GM23338 (cell line): ENCODE data around the gene WNT9A. TPM values are rescaled to one million over a fixed set of nuclear protein-coding genes. Genes with fewer than 3 reads are reported as not detected.

Experiments
- ATAC-seq: fragments of 200-7000 bp; cut with Tn5 transposase; 3 replicates; pipeline ENCODE4 v1.9.1; 2020
- DNase-seq: peaks from one replicate; pipeline ENCODE4 v3.0.0-alpha.2; 2015; ENCODE audit warnings: low spot score
- H2AFZ ChIP-seq: fragments of 200-600 bp; sonication (generic); 2 replicates; pipeline ENCODE4 v1.8.0; 2016; ENCODE audit warnings: antibody characterized with exemption, mild to moderate bottlenecking, moderate library complexity
- H3F3A ChIP-seq: fragments of 200-600 bp; sonication (generic); replicated peaks from 2 replicates; pipeline ENCODE4 v1.8.0; 2017; ENCODE audit warnings: antibody characterized with exemption, mixed run types, low read depth
- H3K27ac ChIP-seq: fragments of 200-600 bp; sonication (generic); 2 replicates; pipeline ENCODE4 v1.6.1; 2016; ENCODE audit warnings: low read depth
- H3K27me3 ChIP-seq: fragments of 200-600 bp; sonication (generic); 2 replicates; pipeline ENCODE4 v1.8.0; 2016; ENCODE audit warnings: mild to moderate bottlenecking, mixed run types, moderate library complexity; ENCODE audit not compliant: insufficient read depth
- H3K36me3 ChIP-seq: fragments of 200-600 bp; sonication (generic); 2 replicates; pipeline ENCODE4 v1.8.0; 2016; ENCODE audit warnings: mild to moderate bottlenecking; ENCODE audit not compliant: insufficient read depth
- H3K4me1 ChIP-seq: fragments of 200-600 bp; sonication (generic); 2 replicates; pipeline ENCODE4 v1.8.0; 2016; ENCODE audit warnings: mild to moderate bottlenecking, moderate library complexity; ENCODE audit not compliant: insufficient read depth
- H3K4me2 ChIP-seq: fragments of 200-600 bp; sonication (generic); 2 replicates; pipeline ENCODE4 v1.7.1; 2017; ENCODE audit warnings: mixed run types
- H3K4me3 ChIP-seq: fragments of 200-600 bp; sonication (generic); 2 replicates; pipeline ENCODE4 v1.6.1; 2016; ENCODE audit warnings: mixed run types
- H3K79me2 ChIP-seq: fragments of 200-600 bp; sonication (generic); replicated peaks from 2 replicates; pipeline ENCODE4 v1.8.0; 2017; ENCODE audit warnings: mild to moderate bottlenecking; ENCODE audit not compliant: insufficient read depth
- H3K9me2 ChIP-seq: fragments of 200-600 bp; sonication (generic); 2 replicates; pipeline ENCODE4 v1.8.0; 2017; ENCODE audit not compliant: insufficient read depth
- H4K20me1 ChIP-seq: fragments of 200-600 bp; sonication (generic); replicated peaks from 2 replicates; pipeline ENCODE4 v1.8.0; 2017; ENCODE audit warnings: mild to moderate bottlenecking; ENCODE audit not compliant: insufficient read depth
- H3K27ac Mint-ChIP-seq: 2 replicates; pipeline ENCODE4 v1.8.0; 2020; ENCODE audit warnings: inconsistent platforms, mild to moderate bottlenecking, moderate library complexity, mixed read lengths
- H3K27me3 Mint-ChIP-seq: 3 replicates; pipeline ENCODE4 v1.8.0; 2022; ENCODE audit warnings: low read depth, mild to moderate bottlenecking, moderate library complexity, mixed read lengths, inconsistent platforms; ENCODE audit not compliant: insufficient read depth, poor library complexity
- H3K36me3 Mint-ChIP-seq: 3 replicates; pipeline ENCODE4 v1.8.0; 2021; ENCODE audit warnings: low read depth, mild to moderate bottlenecking, inconsistent platforms, moderate library complexity, mixed read lengths
- H3K4me1 Mint-ChIP-seq: 3 replicates; pipeline ENCODE4 v1.8.0; 2020; ENCODE audit warnings: mild to moderate bottlenecking, inconsistent platforms, mixed read lengths
- H3K4me3 Mint-ChIP-seq: 3 replicates; pipeline ENCODE4 v1.8.0; 2021; ENCODE audit warnings: moderate library complexity, mild to moderate bottlenecking, inconsistent platforms, mixed read lengths
- H3K9me3 Mint-ChIP-seq: 3 replicates; pipeline ENCODE4 v1.8.0; 2020; ENCODE audit warnings: moderate library complexity, mild to moderate bottlenecking, inconsistent platforms, mixed read lengths
- CREB1 ChIP-seq: fragments of 250-450 bp; sonication (Bioruptor Pico); IDR thresholded peaks from 2 replicates; pipeline ENCODE4 v1.5.0; 2020; ENCODE audit warnings: low read depth, mild to moderate bottlenecking, moderate library complexity
- ETS1 ChIP-seq: IDR thresholded peaks from 2 replicates; pipeline ENCODE4 v1.6.1; 2016; ENCODE audit warnings: antibody characterized with exemption
- EZH2 ChIP-seq: fragments of 200-600 bp; sonication (generic); IDR thresholded peaks from one replicate; pipeline ENCODE4 v1.8.0; 2017; ENCODE audit warnings: antibody characterized with exemption, mild to moderate bottlenecking, low read depth; ENCODE audit not compliant: unreplicated experiment
- EZH2phosphoT487 ChIP-seq: fragments of 200-600 bp; sonication (generic); IDR thresholded peaks from one replicate; pipeline ENCODE4 v1.8.1; 2018; ENCODE audit warnings: antibody characterized with exemption; ENCODE audit not compliant: unreplicated experiment
- JUNB ChIP-seq: IDR thresholded peaks from one replicate; pipeline ENCODE4 v1.6.1; 2016; ENCODE audit warnings: antibody characterized with exemption; ENCODE audit not compliant: unreplicated experiment
- NANOG ChIP-seq: IDR thresholded peaks from 2 replicates; pipeline ENCODE4 v1.6.1; 2016; ENCODE audit warnings: antibody characterized with exemption, borderline replicate concordance
- POLR2AphosphoS5 ChIP-seq: IDR thresholded peaks from 2 replicates; pipeline ENCODE4 v1.6.1; 2016; ENCODE audit warnings: antibody characterized with exemption, low read depth
- REST ChIP-seq: IDR thresholded peaks from one replicate; pipeline ENCODE4 v1.6.1; 2018; ENCODE audit warnings: antibody characterized with exemption; ENCODE audit not compliant: unreplicated experiment
- STAT1 ChIP-seq: IDR thresholded peaks from one replicate; pipeline ENCODE4 v1.6.1; 2016; ENCODE audit warnings: antibody characterized with exemption; ENCODE audit not compliant: unreplicated experiment
- ZNF114 ChIP-seq: fragments of 250-450 bp; sonication (Bioruptor Pico); IDR thresholded peaks from 2 replicates; pipeline ENCODE4 v1.5.0; 2020; ENCODE audit warnings: mild to moderate bottlenecking, moderate library complexity
- ZNF331 ChIP-seq: fragments of 250-450 bp; sonication (Bioruptor Pico); IDR thresholded peaks from 2 replicates; pipeline ENCODE4 v1.5.0; 2020; ENCODE audit warnings: low read depth, mild to moderate bottlenecking, moderate library complexity
- polyA plus RNA-seq: library from polyadenylated mRNA; unstranded; fragments of >200 nt; fragmentation: Nextera tagmentation; extraction: Ambion mirVana; gene quantifications from 2 replicates; pipeline ENCODE4 v1.2.1, GENCODE V29; 2016
- total RNA-seq: library from RNA; depleted of rRNA; stranded (reverse); fragments of >200 nt; shearing (Covaris generic); gene quantifications from 2 replicates; pipeline ENCODE4 v1.2.3, GENCODE V29; 2014
- TF ChIP-seq, protein P1 (sequence below): fragments of 250-450 bp; sonication (Bioruptor Pico); IDR thresholded peaks from 2 replicates; pipeline ENCODE4 v1.5.0; 2020; ENCODE audit warnings: mild to moderate bottlenecking, moderate library complexity
- TF ChIP-seq, protein P2 (sequence below), 2 experiments: fragments of 200-600 bp in 1 of 2; sonication (generic) in 1 of 2; conservative IDR thresholded peaks; 2 replicates each; pipeline versions ENCODE4 v1.5.1 to v1.6.1; 2016 to 2017; ENCODE audit warnings: antibody characterized with exemption in 2 of 2, low read depth in 2 of 2, mild to moderate bottlenecking in 2 of 2, moderate library complexity in 1 of 2

WNT9A gene
- total and polyA plus RNA-seq, 2 experiments from 2014 or later = 0.06 to 2.0 TPM

DNA sequence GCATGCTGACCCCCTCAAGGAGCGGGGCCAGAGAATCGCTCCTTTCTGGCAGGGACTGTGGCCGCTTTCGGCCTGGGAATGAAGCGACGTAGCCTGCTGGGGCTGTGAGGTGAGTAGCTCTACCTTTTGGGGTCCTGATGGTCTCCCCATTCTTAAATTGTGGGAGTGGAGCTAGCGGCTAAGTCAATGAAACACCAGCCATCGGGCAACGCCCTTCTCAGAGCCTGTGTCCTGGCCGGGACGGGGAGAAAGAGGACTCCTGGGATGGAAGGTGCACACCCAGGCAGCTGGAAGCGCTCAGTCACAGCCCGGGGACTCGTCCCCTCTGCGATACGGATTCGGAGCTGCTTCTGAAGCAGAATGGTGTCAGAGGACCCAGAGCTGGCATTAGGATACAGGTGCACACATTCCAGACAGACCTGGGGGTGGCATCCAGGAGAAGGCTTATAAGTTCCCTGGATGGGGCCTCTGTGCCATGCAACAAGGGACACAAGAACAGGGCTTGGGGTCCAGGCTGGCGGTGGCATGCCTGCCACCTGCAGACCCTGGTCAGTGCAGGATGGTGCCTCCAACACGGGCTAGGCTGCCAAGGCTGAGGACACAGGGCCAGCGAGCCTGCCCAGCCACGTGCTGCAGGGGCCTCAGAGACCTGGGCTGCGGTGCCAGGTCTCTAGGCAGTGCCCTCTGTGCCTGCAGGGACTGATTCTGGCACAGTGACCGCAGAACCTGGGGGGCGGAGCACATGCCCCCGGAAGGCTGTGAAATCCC lies 945 bp upstream of the WNT9A start:
- Histone ChIP-seq H3K4me2 (peak overlapping the region; percentile 87), H3K9me2 (no peaks in the 10 kb centered on the region), H3K4me1 (peaks cover 6% of the 10 kb centered on the region; the same call in 1 of the 2 replicates), H3K27me3 (peaks cover 27% of the 10 kb centered on the region), H3K36me3 (no peaks in the 10 kb centered on the region), H3K79me2 (no peaks in the 10 kb centered on the region), H4K20me1 (peaks cover 5% of the 10 kb centered on the region; the same call in 1 of the 2 replicates), H2AFZ (peak overlapping the region; percentile 87; the same call in 1 of the 2 replicates), H3F3A (0 out of 2 replicates have a peak, but pooled peaks cover 3% of the 10 kb centered on the region), H3K4me3 (peak overlapping the region; percentile 78), H3K27ac (no peak overlapping the region)
- H3K4me3 Mint-ChIP-seq = peak overlapping the region; percentile 78
- H3K36me3 Mint-ChIP-seq = no peaks in the 10 kb centered on the region
- H3K4me1 Mint-ChIP-seq = peaks cover 10% of the 10 kb centered on the region
- peaks cover 30% of the 10 kb centered on the region for H3K27me3 Mint-ChIP-seq
- ATAC-seq (peak; percentile 2), DNase-seq (peak; percentile 34)
- H3K9me3 Mint-ChIP-seq = peaks cover under 1% of the 10 kb centered on the region; the same call in 1 of the 3 replicates
- H3K27ac Mint-ChIP-seq = no peak overlapping the region
- no peak for TF ChIP-seq POLR2AphosphoS5
- TF ChIP-seq JUNB = no peak
- TF ChIP-seq, protein P1, sequence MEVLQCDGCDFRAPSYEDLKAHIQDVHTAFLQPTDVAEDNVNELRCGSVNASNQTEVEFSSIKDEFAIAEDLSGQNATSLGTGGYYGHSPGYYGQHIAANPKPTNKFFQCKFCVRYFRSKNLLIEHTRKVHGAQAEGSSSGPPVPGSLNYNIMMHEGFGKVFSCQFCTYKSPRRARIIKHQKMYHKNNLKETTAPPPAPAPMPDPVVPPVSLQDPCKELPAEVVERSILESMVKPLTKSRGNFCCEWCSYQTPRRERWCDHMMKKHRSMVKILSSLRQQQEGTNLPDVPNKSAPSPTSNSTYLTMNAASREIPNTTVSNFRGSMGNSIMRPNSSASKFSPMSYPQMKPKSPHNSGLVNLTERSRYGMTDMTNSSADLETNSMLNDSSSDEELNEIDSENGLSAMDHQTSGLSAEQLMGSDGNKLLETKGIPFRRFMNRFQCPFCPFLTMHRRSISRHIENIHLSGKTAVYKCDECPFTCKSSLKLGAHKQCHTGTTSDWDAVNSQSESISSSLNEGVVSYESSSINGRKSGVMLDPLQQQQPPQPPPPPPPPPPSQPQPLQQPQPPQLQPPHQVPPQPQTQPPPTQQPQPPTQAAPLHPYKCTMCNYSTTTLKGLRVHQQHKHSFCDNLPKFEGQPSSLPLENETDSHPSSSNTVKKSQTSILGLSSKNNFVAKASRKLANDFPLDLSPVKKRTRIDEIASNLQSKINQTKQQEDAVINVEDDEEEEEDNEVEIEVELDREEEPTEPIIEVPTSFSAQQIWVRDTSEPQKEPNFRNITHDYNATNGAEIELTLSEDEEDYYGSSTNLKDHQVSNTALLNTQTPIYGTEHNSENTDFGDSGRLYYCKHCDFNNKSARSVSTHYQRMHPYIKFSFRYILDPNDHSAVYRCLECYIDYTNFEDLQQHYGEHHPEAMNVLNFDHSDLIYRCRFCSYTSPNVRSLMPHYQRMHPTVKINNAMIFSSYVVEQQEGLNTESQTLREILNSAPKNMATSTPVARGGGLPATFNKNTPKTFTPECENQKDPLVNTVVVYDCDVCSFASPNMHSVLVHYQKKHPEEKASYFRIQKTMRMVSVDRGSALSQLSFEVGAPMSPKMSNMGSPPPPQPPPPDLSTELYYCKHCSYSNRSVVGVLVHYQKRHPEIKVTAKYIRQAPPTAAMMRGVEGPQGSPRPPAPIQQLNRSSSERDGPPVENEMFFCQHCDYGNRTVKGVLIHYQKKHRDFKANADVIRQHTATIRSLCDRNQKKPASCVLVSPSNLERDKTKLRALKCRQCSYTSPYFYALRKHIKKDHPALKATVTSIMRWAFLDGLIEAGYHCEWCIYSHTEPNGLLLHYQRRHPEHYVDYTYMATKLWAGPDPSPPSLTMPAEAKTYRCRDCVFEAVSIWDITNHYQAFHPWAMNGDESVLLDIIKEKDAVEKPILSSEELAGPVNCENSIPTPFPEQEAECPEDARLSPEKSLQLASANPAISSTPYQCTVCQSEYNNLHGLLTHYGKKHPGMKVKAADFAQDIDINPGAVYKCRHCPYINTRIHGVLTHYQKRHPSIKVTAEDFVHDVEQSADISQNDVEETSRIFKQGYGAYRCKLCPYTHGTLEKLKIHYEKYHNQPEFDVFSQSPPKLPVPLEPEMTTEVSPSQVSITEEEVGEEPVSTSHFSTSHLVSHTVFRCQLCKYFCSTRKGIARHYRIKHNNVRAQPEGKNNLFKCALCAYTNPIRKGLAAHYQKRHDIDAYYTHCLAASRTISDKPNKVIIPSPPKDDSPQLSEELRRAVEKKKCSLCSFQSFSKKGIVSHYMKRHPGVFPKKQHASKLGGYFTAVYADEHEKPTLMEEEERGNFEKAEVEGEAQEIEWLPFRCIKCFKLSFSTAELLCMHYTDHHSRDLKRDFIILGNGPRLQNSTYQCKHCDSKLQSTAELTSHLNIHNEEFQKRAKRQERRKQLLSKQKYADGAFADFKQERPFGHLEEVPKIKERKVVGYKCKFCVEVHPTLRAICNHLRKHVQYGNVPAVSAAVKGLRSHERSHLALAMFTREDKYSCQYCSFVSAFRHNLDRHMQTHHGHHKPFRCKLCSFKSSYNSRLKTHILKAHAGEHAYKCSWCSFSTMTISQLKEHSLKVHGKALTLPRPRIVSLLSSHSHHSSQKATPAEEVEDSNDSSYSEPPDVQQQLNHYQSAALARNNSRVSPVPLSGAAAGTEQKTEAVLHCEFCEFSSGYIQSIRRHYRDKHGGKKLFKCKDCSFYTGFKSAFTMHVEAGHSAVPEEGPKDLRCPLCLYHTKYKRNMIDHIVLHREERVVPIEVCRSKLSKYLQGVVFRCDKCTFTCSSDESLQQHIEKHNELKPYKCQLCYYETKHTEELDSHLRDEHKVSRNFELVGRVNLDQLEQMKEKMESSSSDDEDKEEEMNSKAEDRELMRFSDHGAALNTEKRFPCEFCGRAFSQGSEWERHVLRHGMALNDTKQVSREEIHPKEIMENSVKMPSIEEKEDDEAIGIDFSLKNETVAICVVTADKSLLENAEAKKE (CRISPR knock-in tag) = no peak
- no peak for TF ChIP-seq ZNF114 (CRISPR knock-in tag)
- TF ChIP-seq REST = no peak
- no peak for TF ChIP-seq ZNF331 (CRISPR knock-in tag)
- no peak for TF ChIP-seq ETS1
- TF ChIP-seq STAT1 = no peak
- TF ChIP-seq EZH2phosphoT487 = no peak
- TF ChIP-seq, protein P2, sequence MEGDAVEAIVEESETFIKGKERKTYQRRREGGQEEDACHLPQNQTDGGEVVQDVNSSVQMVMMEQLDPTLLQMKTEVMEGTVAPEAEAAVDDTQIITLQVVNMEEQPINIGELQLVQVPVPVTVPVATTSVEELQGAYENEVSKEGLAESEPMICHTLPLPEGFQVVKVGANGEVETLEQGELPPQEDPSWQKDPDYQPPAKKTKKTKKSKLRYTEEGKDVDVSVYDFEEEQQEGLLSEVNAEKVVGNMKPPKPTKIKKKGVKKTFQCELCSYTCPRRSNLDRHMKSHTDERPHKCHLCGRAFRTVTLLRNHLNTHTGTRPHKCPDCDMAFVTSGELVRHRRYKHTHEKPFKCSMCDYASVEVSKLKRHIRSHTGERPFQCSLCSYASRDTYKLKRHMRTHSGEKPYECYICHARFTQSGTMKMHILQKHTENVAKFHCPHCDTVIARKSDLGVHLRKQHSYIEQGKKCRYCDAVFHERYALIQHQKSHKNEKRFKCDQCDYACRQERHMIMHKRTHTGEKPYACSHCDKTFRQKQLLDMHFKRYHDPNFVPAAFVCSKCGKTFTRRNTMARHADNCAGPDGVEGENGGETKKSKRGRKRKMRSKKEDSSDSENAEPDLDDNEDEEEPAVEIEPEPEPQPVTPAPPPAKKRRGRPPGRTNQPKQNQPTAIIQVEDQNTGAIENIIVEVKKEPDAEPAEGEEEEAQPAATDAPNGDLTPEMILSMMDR (conservative IDR thresholded peaks at IDR 0.05; ENCODE audit: low read depth in 2 of 2) = no peak
- no peak for TF ChIP-seq NANOG
- no peak for TF ChIP-seq CREB1
- no peak for TF ChIP-seq EZH2
